Medulla oblongata (tissue), 1 donor: Measurements from ENCODE around the gene NANS.
"Not testable (repeated sequence)": the region's sequence is repeated elsewhere in the genome, so short reads cannot be mapped to it uniquely, and the experiment has no call there.

Experiments used
- DNase-seq: peaks from one replicate; pipeline ENCODE4 v3.0.0-alpha.2; 2015; ENCODE audit errors: extremely low spot score

NANS gene

GRCh38 chr9:98100456-98100855 is 43.9 kb downstream of the NANS start:
- DNase-seq = no peak

GRCh38 chr9:98101416-98101815 is 44.9 kb downstream of the NANS start:
- no peak for DNase-seq

GRCh38 chr9:98101868-98102273 is 45.3 kb downstream of the NANS start:
- no peak for DNase-seq

GRCh38 chr9:98104445-98104881 is 47.9 kb downstream of the NANS start:
- peak; percentile 28 for DNase-seq

- no peak for DNase-seq
Measured at GRCh38 chr9:98105006-98105405, 48.5 kb downstream of the NANS start.

GRCh38 chr9:98107926-98108325 is 51.4 kb downstream of the NANS start:
- DNase-seq = no peak

GRCh38 chr9:98108531-98109031 is 52.0 kb downstream of the NANS start:
- peak; percentile 58 for DNase-seq

- no peak for DNase-seq
Measured at GRCh38 chr9:98109052-98109451, 52.5 kb downstream of the NANS start.

- not testable (repeated sequence) for DNase-seq
Measured at GRCh38 chr9:98117097-98117496, 60.6 kb downstream of the NANS start.

GRCh38 chr9:98117984-98118639 is 61.6 kb downstream of the NANS start:
- peak; percentile 46 for DNase-seq

GRCh38 chr9:98118640-98119601 is 62.4 kb downstream of the NANS start, which contains the start of gene TRIM14:
TSS of gene TRIM14 (minus strand) at chr9:98119222. CDS start at chr9:98119188, 34 bp downstream.
- DNase-seq = peak; percentile 37

GRCh38 chr9:98120476-98120875 is 63.9 kb downstream of the NANS start:
- DNase-seq = no peak

GRCh38 chr9:98121058-98121457 is 64.5 kb downstream of the NANS start:
- DNase-seq = no peak

- DNase-seq = not testable (repeated sequence)
Measured at GRCh38 chr9:98124091-98124490, 67.6 kb downstream of the NANS start.

GRCh38 chr9:98124637-98125426 is 68.3 kb downstream of the NANS start:
- DNase-seq = no peak

- no peak for DNase-seq
Measured at GRCh38 chr9:98127226-98127625, 70.7 kb downstream of the NANS start.

- DNase-seq = no peak
Measured at GRCh38 chr9:98128316-98128715, 71.8 kb downstream of the NANS start.

GRCh38 chr9:98129451-98129881 is 72.9 kb downstream of the NANS start:
- DNase-seq = peak; percentile 50

- DNase-seq = not testable (repeated sequence)
Measured at GRCh38 chr9:98130060-98130459, 73.5 kb downstream of the NANS start.

GRCh38 chr9:98130576-98131228 is 74.2 kb downstream of the NANS start:
- DNase-seq = no peak

- no peak for DNase-seq
Measured at GRCh38 chr9:98132158-98132557, 75.6 kb downstream of the NANS start.
